HTR-8/SVneo (cell line): ENCODE data around the gene BCR.

Experiments
- DNase-seq: peaks from one replicate; pipeline ENCODE4 v3.0.0; 2011; ENCODE audit warnings: low spot score, mixed read lengths; ENCODE audit not compliant: insufficient read length
- FAIRE-seq: peaks from 2 replicates; lab custom pipeline; 2011; peaks lifted over from hg19 to GRCh38; lab: Jason Lieb, UNC

The BCR gene

DNA sequence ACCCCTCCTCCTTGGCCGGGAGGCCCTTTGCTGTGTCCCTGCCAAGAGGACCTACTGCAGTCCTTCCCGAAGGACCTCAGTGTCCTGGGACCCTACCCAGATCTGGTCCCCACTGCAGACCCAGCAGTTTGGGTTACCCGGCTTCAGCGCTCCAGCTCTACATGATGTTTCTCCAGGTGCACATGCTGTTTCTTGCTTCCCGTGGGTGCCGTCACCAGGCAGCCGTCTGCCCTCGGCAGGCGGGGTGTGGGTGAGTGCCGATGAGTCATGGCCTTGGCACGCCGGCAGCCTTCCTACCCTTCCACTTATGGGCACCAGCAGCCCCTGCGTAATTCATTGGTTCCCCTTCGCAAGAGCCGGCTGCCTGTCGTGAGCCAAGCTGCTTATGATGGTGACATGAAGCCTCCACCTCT is 101.8 kb downstream of the BCR start:
- DNase-seq (peak; percentile 62), FAIRE-seq (no peak)

DNA sequence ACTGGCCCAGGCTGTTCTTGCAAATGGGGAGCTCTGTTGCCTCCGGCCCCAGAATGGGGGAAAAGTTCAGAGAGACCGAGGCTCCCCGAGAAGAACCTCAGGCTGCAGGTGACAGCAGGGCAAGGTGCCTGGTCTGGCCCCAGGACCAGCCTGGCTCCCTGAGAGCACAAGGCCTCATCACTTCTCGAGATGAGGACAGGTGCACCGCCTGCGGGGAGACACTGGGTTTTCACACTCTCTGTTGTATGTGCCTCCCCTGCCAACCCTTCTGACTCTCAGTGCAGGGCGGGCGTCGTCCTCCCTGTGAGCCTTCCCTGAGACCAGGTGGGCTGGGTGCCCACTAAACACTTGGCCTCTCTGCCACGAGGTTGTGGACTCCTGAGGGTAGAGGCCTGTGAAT is 102.2 kb downstream of the BCR start:
- no peak for DNase-seq
- no peak for FAIRE-seq

DNA sequence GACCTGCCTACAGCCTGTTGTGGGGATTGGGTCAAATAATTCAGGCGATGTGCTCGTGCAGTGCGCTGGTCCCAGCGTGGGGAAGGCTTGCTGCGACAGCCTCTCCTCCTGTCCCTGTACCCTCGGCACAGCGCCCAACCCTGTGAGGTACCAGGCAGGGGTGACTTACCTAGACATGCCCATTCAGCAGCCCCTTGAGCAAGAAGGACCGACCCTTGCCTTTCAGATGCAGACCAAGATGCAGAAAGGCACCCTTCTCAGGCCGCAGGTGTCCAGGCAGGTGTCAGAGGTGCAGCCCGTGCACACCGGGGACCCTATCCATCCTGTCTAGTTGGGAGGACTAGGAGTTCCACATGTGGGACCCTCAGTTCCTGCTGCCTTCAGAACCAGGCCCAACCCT is 102.7 kb downstream of the BCR start:
- DNase-seq (no peak), FAIRE-seq (no peak)

DNA sequence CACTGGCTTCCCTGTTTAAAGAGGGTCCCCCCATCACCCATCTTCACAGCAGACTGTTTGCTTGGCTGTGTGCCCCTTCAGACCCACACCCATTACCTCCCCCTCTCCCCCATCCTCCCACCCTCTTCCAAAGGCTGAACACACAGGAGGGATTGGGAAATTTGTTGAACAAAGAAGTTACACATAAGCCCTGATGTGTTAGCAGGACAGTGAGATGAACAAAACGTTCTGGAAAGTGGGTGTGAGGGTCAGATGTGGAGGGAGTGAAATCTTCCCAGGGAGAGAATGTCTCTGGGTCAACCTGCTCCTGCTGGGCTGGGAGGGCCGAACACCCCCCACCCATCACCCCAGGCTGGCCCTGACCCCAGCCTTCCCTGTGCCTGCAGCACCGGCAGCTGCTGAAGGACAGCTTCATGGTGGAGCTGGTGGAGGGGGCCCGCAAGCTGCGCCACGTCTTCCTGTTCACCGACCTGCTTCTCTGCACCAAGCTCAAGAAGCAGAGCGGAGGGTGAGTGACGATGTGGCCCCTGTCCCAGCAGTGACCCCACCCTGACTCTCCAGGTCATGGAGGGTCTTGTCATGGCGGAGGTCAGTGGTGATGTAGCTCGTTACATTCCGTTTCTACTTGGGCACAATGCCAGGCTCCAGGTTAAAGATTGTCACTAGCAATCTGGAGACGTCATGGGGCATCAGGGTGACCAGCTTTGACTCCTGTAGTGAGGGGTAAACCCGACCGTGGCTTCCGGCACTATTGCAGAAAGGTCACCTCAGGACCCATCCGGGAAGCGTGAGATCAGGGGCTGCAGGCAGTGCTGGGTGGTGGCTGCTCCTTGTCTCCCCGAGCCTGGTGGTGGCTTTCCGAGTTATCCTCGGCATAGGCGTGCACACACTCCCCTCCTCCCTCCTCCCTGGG is 103.5 kb downstream of the BCR start:
- FAIRE-seq (no peak), DNase-seq (no peak)

DNA sequence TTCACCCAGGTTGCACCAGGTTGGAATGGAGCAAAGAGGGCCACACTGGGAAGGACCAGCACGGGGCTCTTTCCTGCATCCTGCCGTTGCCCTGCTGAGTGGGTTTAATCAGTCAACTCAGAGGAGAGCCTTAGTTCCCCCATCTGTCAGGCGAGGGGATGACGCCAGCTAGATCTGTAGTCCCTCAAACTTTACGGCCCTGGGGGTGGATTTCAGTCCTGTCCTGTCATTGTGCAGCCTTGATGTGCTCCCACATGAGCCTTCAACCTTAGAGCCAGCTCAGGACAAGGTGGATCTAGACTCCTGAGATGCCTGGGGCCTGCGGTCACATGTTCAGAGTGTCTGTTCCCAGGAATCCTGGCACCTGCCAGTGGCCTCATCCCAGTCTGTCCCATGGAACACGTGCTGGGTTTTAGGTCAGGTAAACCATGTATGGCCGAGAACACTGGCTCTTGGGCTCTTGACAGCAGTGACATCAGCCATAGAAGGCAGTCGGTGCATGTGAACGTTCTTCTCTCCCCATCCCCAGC is 104.3 kb downstream of the BCR start:
- DNase-seq (no peak), FAIRE-seq (no peak)

DNA sequence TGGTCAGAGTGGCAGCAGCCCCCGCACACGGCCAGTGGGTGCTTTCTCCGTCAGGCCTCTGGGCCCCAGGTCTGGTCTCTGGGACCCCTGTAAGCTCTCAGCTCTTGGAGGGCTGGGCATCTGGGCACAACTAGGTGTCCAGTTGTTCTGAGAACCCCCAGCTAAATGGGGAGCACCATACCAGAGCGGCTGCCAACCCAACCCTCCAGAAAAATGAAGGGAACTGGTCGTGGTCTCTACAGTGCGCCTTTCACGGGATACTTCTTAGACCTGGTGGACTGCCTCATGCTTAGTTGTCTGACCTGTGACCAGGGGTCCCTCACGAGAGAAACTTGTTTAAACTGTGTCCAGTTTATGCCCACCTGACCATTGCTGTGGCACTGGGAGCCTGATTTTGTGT is 104.9 kb downstream of the BCR start:
- FAIRE-seq (no peak), DNase-seq (no peak)

GRCh38 chr22:23285734-23286133 is 105.4 kb downstream of the BCR start:
- FAIRE-seq (no peak), DNase-seq (no peak)

GRCh38 chr22:23286296-23286695 is 106.0 kb downstream of the BCR start:
- DNase-seq (no peak), FAIRE-seq (no peak)

DNA sequence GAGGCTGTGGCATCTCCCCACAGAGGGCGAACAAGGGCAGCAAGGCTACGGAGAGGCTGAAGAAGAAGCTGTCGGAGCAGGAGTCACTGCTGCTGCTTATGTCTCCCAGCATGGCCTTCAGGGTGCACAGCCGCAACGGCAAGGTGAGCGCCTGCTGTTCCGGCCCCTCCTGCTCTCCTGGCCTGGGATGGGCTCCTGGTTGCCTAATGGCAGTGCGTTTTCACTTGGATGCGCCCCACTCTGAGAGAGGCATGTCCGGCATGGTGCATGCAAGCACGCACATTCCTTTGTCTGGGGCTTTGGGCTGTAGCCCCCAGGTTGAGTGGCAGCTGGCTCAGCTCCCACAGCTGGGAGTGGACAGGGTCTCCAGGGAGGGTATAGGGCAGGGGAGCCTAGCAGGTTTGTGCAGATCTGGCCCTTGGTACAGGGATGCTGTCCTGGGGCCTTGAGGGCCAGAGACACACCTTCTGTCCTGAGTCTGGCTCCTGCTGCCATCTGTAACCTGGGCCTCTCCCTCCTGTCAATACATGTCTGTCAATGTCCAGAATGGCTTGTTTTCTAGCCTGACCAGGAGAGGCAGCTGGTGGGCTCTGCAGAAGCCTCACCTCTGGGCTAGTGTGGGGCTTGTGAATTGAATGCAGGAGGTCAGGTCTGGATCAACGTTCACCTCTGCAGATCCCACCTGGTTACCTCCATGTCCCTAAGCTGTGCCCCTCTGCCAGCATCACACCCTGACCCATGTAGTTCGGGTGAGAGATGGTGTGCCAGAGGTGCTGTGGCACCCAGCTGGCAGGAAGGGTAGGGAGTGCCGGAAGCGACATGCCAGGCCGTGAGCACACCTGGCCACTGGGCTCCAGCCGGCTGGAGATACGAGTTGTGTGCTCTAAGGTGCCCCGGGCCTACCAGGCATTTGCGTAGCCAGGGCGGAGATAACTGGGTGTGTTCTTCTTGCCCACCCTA is 107.1 kb downstream of the BCR start:
- FAIRE-seq: no peak
- no peak for DNase-seq

DNA sequence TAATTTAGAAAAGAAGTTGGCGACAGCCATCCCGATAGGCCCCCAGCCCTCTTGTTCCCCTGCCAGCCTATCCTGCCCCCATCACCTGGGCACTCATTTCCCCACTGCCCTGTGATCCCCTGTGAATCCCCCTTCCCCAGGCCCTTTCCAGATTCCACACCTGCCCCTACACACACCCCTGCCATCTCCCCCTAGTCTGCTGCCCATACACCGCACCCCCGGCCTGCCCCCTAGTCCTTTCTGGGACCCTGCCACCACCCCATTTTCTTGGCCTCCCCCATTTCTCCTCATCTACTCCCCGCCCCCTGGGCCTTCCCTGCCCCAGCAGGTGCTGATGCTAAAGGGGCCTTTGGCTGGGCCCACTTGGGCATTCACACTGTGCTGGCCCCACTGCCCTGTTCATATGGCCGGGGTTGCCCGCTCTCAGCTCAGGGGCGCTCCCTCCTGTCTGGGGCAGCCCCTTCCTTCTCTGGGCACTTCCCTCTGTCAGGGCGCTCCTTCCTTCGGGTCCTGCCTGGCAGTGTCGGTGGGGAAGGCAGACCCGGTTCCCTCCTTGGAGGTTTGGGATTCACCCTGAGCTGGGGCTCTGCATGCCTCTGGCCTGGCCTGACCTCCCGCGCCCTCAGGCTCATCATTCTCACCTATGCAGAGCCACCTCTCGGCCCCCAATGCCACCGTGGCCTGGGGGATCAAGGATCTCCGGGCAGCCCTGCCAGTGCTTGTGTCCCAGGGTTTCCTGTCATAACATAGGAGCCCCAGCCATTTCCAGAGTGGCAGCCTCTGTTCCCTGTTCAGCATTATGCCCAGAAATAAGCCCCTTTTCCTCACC is 108.2 kb downstream of the BCR start:
- FAIRE-seq: no peak
- DNase-seq: no peak

DNA sequence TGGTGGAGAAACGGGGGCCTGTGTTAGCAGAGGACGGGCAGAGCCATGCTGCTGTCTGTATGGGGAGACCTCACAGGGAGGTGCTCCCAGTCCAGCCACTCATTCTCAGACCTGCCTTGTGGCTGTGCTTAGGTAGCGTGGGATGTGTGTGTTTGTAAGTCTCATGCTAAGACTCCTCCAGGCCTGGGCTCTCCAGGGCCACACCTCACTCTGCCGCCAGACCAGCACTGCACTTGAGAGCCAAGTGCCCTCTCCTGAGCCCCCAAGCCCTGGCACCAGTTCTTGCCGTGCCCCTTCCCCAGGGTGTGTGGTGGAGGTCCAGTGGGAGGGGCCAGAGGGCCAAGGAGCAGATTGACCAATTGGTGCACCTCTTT is 108.8 kb downstream of the BCR start:
- no peak for FAIRE-seq

DNA sequence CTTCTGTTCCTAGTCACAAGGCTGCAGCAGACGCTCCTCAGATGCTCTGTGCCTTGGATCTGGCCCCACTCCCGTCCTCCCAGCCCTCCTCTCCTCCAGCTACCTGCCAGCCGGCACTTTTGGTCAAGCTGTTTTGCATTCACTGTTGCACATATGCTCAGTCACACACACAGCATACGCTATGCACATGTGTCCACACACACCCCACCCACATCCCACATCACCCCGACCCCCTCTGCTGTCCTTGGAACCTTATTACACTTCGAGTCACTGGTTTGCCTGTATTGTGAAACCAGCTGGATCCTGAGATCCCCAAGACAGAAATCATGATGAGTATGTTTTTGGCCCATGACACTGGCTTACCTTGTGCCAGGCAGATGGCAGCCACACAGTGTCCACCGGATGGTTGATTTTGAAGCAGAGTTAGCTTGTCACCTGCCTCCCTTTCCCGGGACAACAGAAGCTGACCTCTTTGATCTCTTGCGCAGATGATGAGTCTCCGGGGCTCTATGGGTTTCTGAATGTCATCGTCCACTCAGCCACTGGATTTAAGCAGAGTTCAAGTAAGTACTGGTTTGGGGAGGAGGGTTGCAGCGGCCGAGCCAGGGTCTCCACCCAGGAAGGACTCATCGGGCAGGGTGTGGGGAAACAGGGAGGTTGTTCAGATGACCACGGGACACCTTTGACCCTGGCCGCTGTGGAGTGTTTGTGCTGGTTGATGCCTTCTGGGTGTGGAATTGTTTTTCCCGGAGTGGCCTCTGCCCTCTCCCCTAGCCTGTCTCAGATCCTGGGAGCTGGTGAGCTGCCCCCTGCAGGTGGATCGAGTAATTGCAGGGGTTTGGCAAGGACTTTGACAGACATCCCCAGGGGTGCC is 109.8 kb downstream of the BCR start:
- DNase-seq (peak; percentile 30), FAIRE-seq (no peak)

More for the DNA sequence above, 108.8 kb downstream of the BCR start:
- no peak for DNase-seq

DNA sequence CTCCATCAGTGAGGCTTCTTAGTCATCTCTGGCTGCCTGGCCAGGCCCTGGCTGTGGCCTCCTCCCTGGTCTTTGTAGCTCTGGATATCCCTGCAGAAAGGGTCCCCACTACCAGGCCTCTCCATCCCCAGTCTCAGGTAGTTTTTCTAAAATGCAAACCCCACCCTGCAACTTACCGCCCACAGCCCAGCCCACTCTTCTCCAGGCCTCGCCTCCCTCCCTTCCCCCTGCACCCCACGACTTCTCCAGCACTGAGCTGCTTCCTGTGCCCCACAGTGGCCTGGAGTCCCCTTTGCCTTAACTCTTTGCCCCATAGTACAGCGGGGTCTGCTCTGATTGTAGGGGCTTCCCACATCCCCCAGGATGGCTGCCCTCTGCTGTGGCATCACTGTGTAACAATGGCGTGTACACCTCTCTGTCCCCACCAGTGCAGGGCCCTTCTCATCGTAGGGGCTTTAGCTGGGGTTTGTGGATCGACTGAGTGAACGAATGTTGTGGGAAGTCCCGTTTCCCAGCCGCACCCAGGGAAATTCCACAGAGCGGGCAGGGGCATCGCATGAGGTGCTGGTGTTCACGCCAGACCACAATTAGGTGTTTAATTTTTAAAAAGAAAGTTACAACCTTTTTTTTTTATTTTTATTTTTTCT is 111.6 kb downstream of the BCR start:
- DNase-seq (no peak), FAIRE-seq (no peak)

GRCh38 chr22:23292453-23293350 is 112.4 kb downstream of the BCR start:
- DNase-seq (no peak), FAIRE-seq (no peak)

DNA sequence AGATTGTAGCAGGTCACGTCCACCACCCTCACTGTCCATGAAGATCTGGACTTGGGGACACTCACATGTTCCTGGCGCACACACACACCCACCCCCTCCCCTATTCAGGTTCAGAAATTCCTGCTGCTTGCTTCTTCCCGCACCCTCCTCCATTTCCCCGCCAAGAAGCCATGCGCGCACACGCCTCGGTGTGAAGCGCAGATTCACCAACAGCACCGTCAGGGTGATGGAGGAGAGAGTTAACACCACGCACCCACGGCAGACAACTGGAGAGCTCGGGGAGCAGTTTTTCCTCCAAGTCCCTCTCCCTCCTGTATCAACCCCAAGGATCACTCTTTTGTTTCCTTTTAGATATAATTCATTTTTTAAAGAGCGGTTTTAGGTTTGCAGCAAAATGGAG is 113.4 kb downstream of the BCR start:
- DNase-seq (no peak), FAIRE-seq (no peak)

- FAIRE-seq: no peak
- no peak for DNase-seq
Measured at GRCh38 chr22:23294221-23294620, 113.9 kb downstream of the BCR start.

- FAIRE-seq (no peak), DNase-seq (no peak)
Measured at GRCh38 chr22:23300476-23300875, 120.2 kb downstream of the BCR start.

DNA sequence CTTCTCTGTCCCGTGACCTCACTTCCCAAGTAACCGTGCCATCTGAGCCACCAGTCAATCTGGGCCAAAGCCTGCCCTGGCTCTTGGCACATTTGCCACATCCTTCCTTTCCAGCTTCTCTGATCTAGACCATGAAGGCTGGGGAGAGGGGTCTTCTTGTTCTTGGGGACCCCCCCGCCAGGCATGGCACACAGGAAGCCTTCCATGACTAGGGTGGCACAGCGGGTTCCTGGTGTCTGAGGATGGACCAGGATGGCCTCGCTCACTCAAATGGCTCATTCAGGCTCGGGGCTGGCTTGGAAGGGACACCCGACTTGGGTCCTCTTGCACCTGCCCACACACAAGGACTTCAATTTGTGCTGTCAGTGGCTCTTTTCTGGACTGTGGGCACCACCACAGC is 121.3 kb downstream of the BCR start:
- DNase-seq: no peak
- no peak for FAIRE-seq
